H1 (cell line): ENCODE results near the gene SH3BP2. TPM values are rescaled to one million over a fixed set of nuclear protein-coding genes. Genes with fewer than 3 reads are reported as not detected.

Experiments used
- CTCF ChIA-PET: fragments of 300-600 bp; sonication (Branson Sonifier 250); formaldehyde crosslinking; loops from one replicate; lab custom pipeline; 2021; ENCODE audit not compliant: partially characterized antibody; lab: Charles Lee
- POLR2A ChIA-PET: fragments of 300-600 bp; sonication (Branson Sonifier 250); formaldehyde crosslinking; loops from one replicate; lab custom pipeline; 2021; ENCODE audit warnings: inconsistent platforms; ENCODE audit not compliant: partially characterized antibody; lab: Charles Lee
- DNase-seq, 2 experiments: peaks; one replicate each; pipeline versions ENCODE4 v3.0.0 to v3.0.0-alpha.2; 2010 to 2022; ENCODE audit warnings: low spot score in 2 of 2, low read depth in 1 of 2, mixed read lengths in 1 of 2
- FAIRE-seq: peaks from 2 replicates; lab custom pipeline; 2011; peaks lifted over from hg19 to GRCh38; lab: Jason Lieb, UNC
- H2AFZ ChIP-seq: 2 replicates; pipeline ENCODE4 v1.8.1; 2012; ENCODE audit warnings: low read length, inconsistent platforms
- H2AK5ac ChIP-seq: 2 replicates; pipeline ENCODE4 v1.6.1; 2013; ENCODE audit warnings: low read depth, low read length
- H2BK120ac ChIP-seq: replicated peaks from 2 replicates; pipeline ENCODE3; 2013; ENCODE audit warnings: low read depth, low read length, inconsistent platforms
- H2BK12ac ChIP-seq: 2 replicates; pipeline ENCODE4 v1.6.1; 2013; ENCODE audit warnings: low read depth, low read length
- H2BK15ac ChIP-seq: 2 replicates; pipeline ENCODE4 v1.6.1; 2013; ENCODE audit warnings: low read length
- H2BK20ac ChIP-seq: 2 replicates; pipeline ENCODE4 v1.6.1; 2013; ENCODE audit warnings: low read length
- H2BK5ac ChIP-seq: 2 replicates; pipeline ENCODE4 v1.6.1; 2013; ENCODE audit warnings: low read depth, low read length
- H3K14ac ChIP-seq: 2 replicates; pipeline ENCODE4 v1.6.1; 2013; ENCODE audit warnings: inconsistent platforms; ENCODE audit not compliant: insufficient read length
- H3K18ac ChIP-seq: 2 replicates; pipeline ENCODE4 v1.6.1; 2013; ENCODE audit warnings: low read length; ENCODE audit errors: extremely low read depth
- H3K23ac ChIP-seq: 2 replicates; pipeline ENCODE4 v1.6.1; 2013; ENCODE audit warnings: inconsistent platforms; ENCODE audit not compliant: insufficient read length
- H3K23me2 ChIP-seq: 2 replicates; pipeline ENCODE4 v1.6.1; 2013; ENCODE audit warnings: low read depth, low read length
- H3K27ac ChIP-seq: 2 replicates; pipeline ENCODE4 v1.6.1; 2011; ENCODE audit warnings: low read depth, low read length, inconsistent platforms
- H3K27me3 ChIP-seq, 4 experiments: replicated peaks in 1 of 4; 1 replicate in 1 of 4; 2 replicates in 3 of 4; pipeline versions ENCODE4 v1.6.1 to v1.8.1; 2011 to 2013; ENCODE audit warnings: low read length in 3 of 4, mild to moderate bottlenecking in 3 of 4, inconsistent platforms in 2 of 4, mixed read lengths in 2 of 4, moderate library complexity in 1 of 4; ENCODE audit not compliant: control insufficient read depth in 3 of 4, insufficient read depth in 3 of 4; ENCODE audit errors: extremely low read depth in 1 of 4
- H3K36me3 ChIP-seq, 4 experiments: 2 replicates each; pipeline versions ENCODE4 v1.6.1 to v1.8.1; 2011 to 2013; ENCODE audit warnings: mild to moderate bottlenecking in 4 of 4, low read length in 3 of 4, moderate library complexity in 2 of 4, control low read depth in 1 of 4, inconsistent platforms in 1 of 4; ENCODE audit not compliant: insufficient read depth in 4 of 4, control insufficient read depth in 2 of 4
- H3K4ac ChIP-seq: replicated peaks from 2 replicates; pipeline ENCODE3; 2013; ENCODE audit warnings: low read length, low read depth, mixed read lengths, inconsistent platforms; ENCODE audit not compliant: insufficient read length
- H3K4me1 ChIP-seq, 4 experiments: replicated peaks in 1 of 4; 1 replicate in 1 of 4; 2 replicates in 3 of 4; pipeline versions ENCODE4 v1.6.1 to v1.8.1; 2011 to 2013; ENCODE audit warnings: low read length in 3 of 4, inconsistent platforms in 2 of 4, mixed read lengths in 1 of 4; ENCODE audit not compliant: insufficient read depth in 4 of 4, control insufficient read depth in 3 of 4
- H3K4me2 ChIP-seq, 2 experiments: 2 replicates each; pipeline versions ENCODE4 v1.6.1 to v1.8.1; 2011 to 2013; ENCODE audit warnings: low read depth in 2 of 2, low read length in 2 of 2, control low read depth in 1 of 2, inconsistent platforms in 1 of 2, mild to moderate bottlenecking in 1 of 2; ENCODE audit not compliant: insufficient read depth in 1 of 2
- H3K4me3 ChIP-seq, 4 experiments: fragments of 200-600, 300-600 bp in 1 of 4; sonication (generic), shearing (Covaris generic), sonication (Bioruptor Twin) in 1 of 4; 2 replicates each; pipeline versions ENCODE4 v1.5.1 to v1.8.1; 2011 to 2016; ENCODE audit warnings: low read length in 4 of 4, low read depth in 3 of 4, control low read depth in 2 of 4, inconsistent platforms in 2 of 4, mild to moderate bottlenecking in 2 of 4, mixed read lengths in 1 of 4, moderate library complexity in 1 of 4; ENCODE audit not compliant: insufficient read depth in 2 of 4; ENCODE audit errors: extremely low read depth in 1 of 4
- H3K56ac ChIP-seq: replicated peaks from 2 replicates; pipeline ENCODE3; 2013; ENCODE audit warnings: low read depth, mild to moderate bottlenecking, mixed read lengths, low read length, inconsistent platforms; ENCODE audit not compliant: insufficient read length
- H3K79me1 ChIP-seq: 2 replicates; pipeline ENCODE4 v1.6.1; 2013; ENCODE audit warnings: low read depth, low read length, control low read depth
- H3K79me2 ChIP-seq, 2 experiments: 2 replicates each; pipeline versions ENCODE4 v1.6.1 to v1.8.1; 2012 to 2013; ENCODE audit warnings: low read length in 2 of 2, mild to moderate bottlenecking in 2 of 2, inconsistent platforms in 1 of 2; ENCODE audit not compliant: insufficient read depth in 2 of 2, control insufficient read depth in 1 of 2
- H3K9ac ChIP-seq, 4 experiments: replicated peaks in 1 of 4; 1 replicate in 1 of 4; 2 replicates in 3 of 4; pipeline versions ENCODE4 v1.6.1 to v1.8.1; 2011 to 2013; ENCODE audit warnings: low read depth in 3 of 4, low read length in 3 of 4, control low read depth in 2 of 4, mild to moderate bottlenecking in 2 of 4, moderate library complexity in 2 of 4, inconsistent platforms in 1 of 4; ENCODE audit errors: extremely low read depth in 1 of 4
- H3K9me3 ChIP-seq, 2 experiments: 2 replicates each; pipeline versions ENCODE4 v1.6.1 to v1.8.1; 2012 to 2013; ENCODE audit warnings: mild to moderate bottlenecking in 2 of 2, moderate library complexity in 2 of 2, control low read depth in 1 of 2, inconsistent platforms in 1 of 2, low read depth in 1 of 2, low read length in 1 of 2, mixed read lengths in 1 of 2; ENCODE audit not compliant: insufficient read depth in 2 of 2
- H4K20me1 ChIP-seq, 2 experiments: replicated peaks in 1 of 2; 2 replicates each; pipeline versions ENCODE3 to v1.8.1; 2011 to 2013; ENCODE audit warnings: inconsistent platforms in 2 of 2, low read length in 2 of 2, mild to moderate bottlenecking in 1 of 2; ENCODE audit not compliant: insufficient read depth in 2 of 2, control insufficient read depth in 1 of 2
- H4K5ac ChIP-seq: 2 replicates; pipeline ENCODE4 v1.6.1; 2013; ENCODE audit warnings: low read length, low read depth, mixed read lengths, inconsistent platforms; ENCODE audit not compliant: insufficient read length
- H4K8ac ChIP-seq: 2 replicates; pipeline ENCODE4 v1.8.0; 2013; ENCODE audit warnings: mild to moderate bottlenecking, moderate library complexity, low read length, inconsistent platforms; ENCODE audit not compliant: insufficient read depth; ENCODE audit errors: extremely low read depth
- H4K91ac ChIP-seq: replicated peaks from 2 replicates; pipeline ENCODE3; 2013; ENCODE audit warnings: low read length, mixed read lengths, inconsistent platforms; ENCODE audit not compliant: insufficient read length
- ASH2L ChIP-seq: fragments of 200-600, 300-600 bp; sonication (generic); IDR thresholded peaks from one replicate; pipeline ENCODE4 v1.7.1; 2017; ENCODE audit warnings: low read length
- BACH1 ChIP-seq: IDR thresholded peaks from 2 replicates; pipeline ENCODE4 v1.6.1; 2012; ENCODE audit warnings: low read length, improper control_type of control experiment
- EP300 ChIP-seq, 2 experiments: IDR thresholded peaks; 1 replicate in 1 of 2; 2 replicates in 1 of 2; pipeline ENCODE4 v1.6.1; 2011 to 2012; ENCODE audit warnings: low read depth in 2 of 2, low read length in 2 of 2, mild to moderate bottlenecking in 2 of 2, borderline replicate concordance in 1 of 2, inconsistent platforms in 1 of 2, moderate library complexity in 1 of 2
- EZH2 ChIP-seq: fragments of 200-600 bp; sonication (generic); IDR thresholded peaks from 2 replicates; pipeline ENCODE4 v1.7.1; 2012; ENCODE audit warnings: low read depth, mild to moderate bottlenecking, moderate library complexity, low read length, inconsistent platforms; ENCODE audit not compliant: severe bottlenecking
- GABPA ChIP-seq: IDR thresholded peaks from 2 replicates; pipeline ENCODE4 v1.6.1; 2011; ENCODE audit warnings: mild to moderate bottlenecking, low read length, moderate library complexity, borderline replicate concordance; ENCODE audit not compliant: insufficient read depth
- PHF8 ChIP-seq: fragments of 200-600 bp; sonication (generic); conservative IDR thresholded peaks from 2 replicates; pipeline ENCODE4 v1.7.1; 2012; ENCODE audit warnings: low read depth, mild to moderate bottlenecking, inconsistent platforms, low read length, moderate library complexity
- RBBP5 ChIP-seq: IDR thresholded peaks from 2 replicates; pipeline ENCODE4 v1.7.1; 2012; ENCODE audit warnings: low read depth, mild to moderate bottlenecking, inconsistent platforms, low read length, moderate library complexity, borderline replicate concordance
- SIN3A ChIP-seq, 2 experiments: IDR thresholded peaks in 1 of 2; conservative IDR thresholded peaks in 1 of 2; 2 replicates each; pipeline ENCODE4 v1.6.1; 2011 to 2012; ENCODE audit warnings: low read length in 2 of 2, improper control_type of control experiment in 1 of 2, low read depth in 1 of 2, mild to moderate bottlenecking in 1 of 2
- SIX5 ChIP-seq: IDR thresholded peaks from 2 replicates; pipeline ENCODE4 v1.6.1; 2011; ENCODE audit warnings: mild to moderate bottlenecking, low read depth, low read length
- ZNF274 ChIP-seq: IDR thresholded peaks from 2 replicates; pipeline ENCODE4 v1.7.0; 2012; ENCODE audit warnings: low read length, borderline replicate concordance; ENCODE audit errors: extremely low read depth
- WGBS, 2 experiments: shearing (Covaris generic) in 1 of 2; methylation state at CpG; one replicate each; pipeline versions ENCODE4 v1.1.6 to v1.1.7; 2013 to 2015; ENCODE audit warnings: low lambda C conversion rate in 2 of 2, mixed read lengths in 2 of 2, inconsistent platforms in 1 of 2, low coverage in 1 of 2, missing lambda C conversion rate in 1 of 2; ENCODE audit not compliant: insufficient replicate concordance in 2 of 2, insufficient coverage in 1 of 2, insufficient read length in 1 of 2; ENCODE audit errors: extremely low coverage in 1 of 2, missing lambda C conversion rate in 1 of 2; 5-methylcytosine and 5-hydroxymethylcytosine counted together
- polyA plus RNA-seq, 7 experiments: library from polyadenylated mRNA; depleted of rRNA in 3 of 7; stranded (reverse) in 5 of 7; unstranded in 2 of 7; fragments of >200 nt in 5 of 7; fragments of 200-250 nt in 2 of 7; gene quantifications; 1 replicate in 5 of 7; 2 replicates in 1 of 7; 4 replicates in 1 of 7; pipeline versions ENCODE4 v1.2.1 to v1.2.3, GENCODE V29; 2011 to 2013; ENCODE audit warnings: missing spikeins in 2 of 7, mixed read lengths in 2 of 7
- total RNA-seq: library from RNA; stranded (reverse); fragmentation: NEBNext Ultra II Directional; extraction: Animal tissue kit (Norgen Biotek cat#: 25700); gene quantifications from 2 replicates; pipeline ENCODE4 v1.2.1, GENCODE V29; 2021

Gene SH3BP2
- total and polyA plus RNA-seq, 2 of the 8 experiments (the other 6 are each of a cell fraction or from before 2014, with no cell fraction given), result 27.4 to 31.4 TPM

DNA sequence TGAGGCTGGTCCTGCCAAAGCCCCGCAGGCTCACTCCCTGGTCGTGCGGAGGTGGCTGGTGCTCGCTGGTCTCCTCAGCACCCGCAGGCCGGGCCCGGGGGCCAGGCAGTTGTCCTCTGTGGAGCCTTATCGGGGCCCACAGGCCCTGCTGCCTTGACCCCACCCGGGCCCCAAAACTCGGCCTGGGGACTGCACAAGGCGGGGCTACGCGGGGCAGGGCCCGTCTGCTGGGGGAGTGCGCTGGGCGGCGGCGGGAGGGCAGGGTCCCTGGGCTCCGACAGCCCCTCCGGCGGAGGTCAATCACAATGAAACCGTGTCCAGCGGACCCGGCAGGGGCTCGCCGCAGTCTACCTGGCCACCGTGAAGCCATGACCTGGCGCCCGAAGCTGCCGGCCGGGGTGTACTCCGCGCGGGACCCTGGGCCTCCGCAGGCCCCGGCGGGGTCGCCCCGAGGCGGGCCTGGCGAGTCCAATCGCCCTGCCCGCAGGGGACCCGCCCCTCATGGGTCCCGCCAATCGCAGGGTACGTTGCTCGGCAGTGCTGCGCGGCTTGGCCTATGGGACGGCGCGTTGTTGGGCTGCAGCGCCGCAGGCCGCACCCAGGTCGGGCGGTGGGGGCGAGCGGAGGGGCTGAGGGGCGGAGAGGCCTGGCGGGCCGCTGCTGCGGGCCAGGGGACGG is 50.5 kb downstream of the SH3BP2 start, which contains the start of gene ADD1:
TSS of gene ADD1 (plus strand) at position 582 of the 678 bp plus-strand sequence. CDS start 32,072 bp downstream, outside the sequence.
- ChIA-PET POLR2A (interaction anchor here (1.0 to 1.9 kb wide), 5 partner anchors 9 to 87 kb away, joined by 3 to 6 read pairs (median 3); no protein-coding TSS in a partner anchor), CTCF (no interaction called here)
- no peak within 1 kb of the TSS for H3K4ac ChIP-seq
- H4K91ac ChIP-seq, result no peak within 1 kb of the TSS
- peaks cover 0 to 2% (median under 1%) of the 10 kb centered on the region in 4 experiments; a peak in 3 of 7 replicates for H3K4me1 ChIP-seq
- H3K27ac ChIP-seq, result no peak within 1 kb of the TSS
- no peak within 1 kb of the TSS for H3K14ac ChIP-seq
- no peak within 1 kb of the TSS for H3K23ac ChIP-seq
- H4K5ac ChIP-seq, result peak within 1 kb of the TSS; percentile 83
- no peaks in the 10 kb centered on the region for H3K36me3 ChIP-seq
- peak within 1 kb of the TSS; percentile 78 to 94 (median 86) for H3K4me3 ChIP-seq
- WGBS, 2 experiments, result 1% methylated on average over 46 of the region's 65 CpGs; no CpG with 5 or more reads in 1 of the 2 experiments
- H2BK12ac ChIP-seq, result no peak within 1 kb of the TSS
- peaks cover 8% of the 10 kb centered on the region for H3K23me2 ChIP-seq
- H3K18ac ChIP-seq, result peak within 1 kb of the TSS; percentile 83; the same call in 1 of the 2 replicates
- peaks cover 7 to 41% of the 10 kb centered on the region in 2 experiments for H3K79me2 ChIP-seq
- peaks cover 5% of the 10 kb centered on the region; the same call in 1 of the 2 replicates for H3K79me1 ChIP-seq
- peak within 1 kb of the TSS; percentile 81 for H4K8ac ChIP-seq
- H3K27me3 ChIP-seq, result no peaks in the 10 kb centered on the region
- peaks cover under 1 to 2% of the 10 kb centered on the region in 2 experiments for H4K20me1 ChIP-seq
- peak within 1 kb of the TSS; percentile 51 to 85 (median 66) for H3K9ac ChIP-seq
- DNase-seq (peak; percentile 82 to 100), FAIRE-seq (no peak)
- no peak within 1 kb of the TSS for H2BK20ac ChIP-seq
- H3K9me3 ChIP-seq, result no peaks in the 10 kb centered on the region
- peak within 1 kb of the TSS; percentile 80 to 91 for H3K4me2 ChIP-seq
- 0 out of 2 replicates have a peak within 1 kb of the TSS, but pooled peaks have one; percentile 72 for H2BK15ac ChIP-seq
- 0 out of 2 replicates have a peak within 1 kb of the TSS, but pooled peaks have one; percentile 8 for H2AFZ ChIP-seq
- H2AK5ac ChIP-seq, result no peak within 1 kb of the TSS
- peak within 1 kb of the TSS; percentile 69 for H2BK5ac ChIP-seq
- H3K56ac ChIP-seq, result peak within 1 kb of the TSS; percentile 87
- H2BK120ac ChIP-seq, result no peak within 1 kb of the TSS
- TF ChIP-seq EZH2 (no peak), SIX5 (no peak), BACH1 (no peak), EP300 (IDR thresholded peaks at IDR 0.05; ENCODE audit: borderline replicate concordance in 1 of 2, low read depth in 2 of 2, low read length in 2 of 2) (0 out of 3 replicates have a peak, but pooled peaks of 1 of the 2 experiments have one; percentile 11), GABPA (no peak), ZNF274 (no peak), PHF8 (peak; percentile 74), ASH2L (peak; percentile 46), SIN3A (conservative IDR thresholded peaks at IDR 0.05 in 1 of 2, IDR thresholded peaks at IDR 0.05 in 1 of 2; ENCODE audit: low read depth in 1 of 2, low read length in 2 of 2) (0 out of 4 replicates have a peak, but pooled peaks of 1 of the 2 experiments have one; percentile 6), RBBP5 (0 out of 2 replicates have a peak, but pooled peaks have one; percentile 30)
